Upper lobe of right lung (tissue), 1 donor: ENCODE data around the gene BAG3. TPM values are rescaled to one million over a fixed set of nuclear protein-coding genes. Genes with fewer than 3 reads are reported as not detected.

Experiments
- ATAC-seq: fragments of 200-7000 bp; cut with Tn5 transposase; one replicate; pipeline ENCODE4 v1.9.1; 2020; ENCODE audit warnings: mild to moderate bottlenecking, moderate library complexity
- DNase-seq: peaks from one replicate; pipeline ENCODE4 v3.0.0-alpha.2; 2020
- H3K27ac ChIP-seq: fragments of 200-600 bp; one replicate; pipeline ENCODE4 v1.8.0; 2022
- H3K27me3 ChIP-seq: fragments of 200-600 bp; one replicate; pipeline ENCODE4 v1.8.0; 2022; ENCODE audit warnings: mild to moderate bottlenecking
- H3K36me3 ChIP-seq: fragments of 200-600 bp; one replicate; pipeline ENCODE4 v1.8.0; 2022
- H3K4me1 ChIP-seq: fragments of 200-600 bp; one replicate; pipeline ENCODE4 v1.8.0; 2022
- H3K4me3 ChIP-seq: fragments of 200-600 bp; one replicate; pipeline ENCODE4 v1.8.0; 2022; ENCODE audit warnings: mild to moderate bottlenecking
- H3K9me3 ChIP-seq: fragments of 200-600 bp; one replicate; pipeline ENCODE4 v1.8.0; 2022
- intact Hi-C: fragments of 100-400 bp; cut with DNase I; formaldehyde crosslinking; loops from one replicate; pipeline ENCODE4 v1.11.0; 2022
- total RNA-seq: library from RNA; stranded (reverse); fragmentation: NEBNext Ultra II Directional; extraction: Animal tissue kit (Norgen Biotek cat#: 25700); gene quantifications from one replicate; pipeline ENCODE4 v1.2.1, GENCODE V29; 2021
- TF ChIP-seq, protein P1 (sequence below): fragments of 200-600 bp; IDR thresholded peaks from one replicate; pipeline ENCODE4 v1.8.0; 2022; ENCODE audit warnings: antibody characterized with exemption
- donor health status: DM: no; HTN: yes; CAD: no; lungs with severe emphysema.

BAG3 gene
- total RNA-seq, 1 donor from 2014 or later = 41.5 TPM

- intact Hi-C loops = no loop called here
- H3K4me1 ChIP-seq = peaks cover 27% of the 10 kb centered on the region
- no peak for DNase-seq
- H3K27me3 ChIP-seq = no peaks in the 10 kb centered on the region
- H3K36me3 ChIP-seq = peaks cover 48% of the 10 kb centered on the region
- H3K27ac ChIP-seq = no peak overlapping the region
- TF ChIP-seq, protein P1, sequence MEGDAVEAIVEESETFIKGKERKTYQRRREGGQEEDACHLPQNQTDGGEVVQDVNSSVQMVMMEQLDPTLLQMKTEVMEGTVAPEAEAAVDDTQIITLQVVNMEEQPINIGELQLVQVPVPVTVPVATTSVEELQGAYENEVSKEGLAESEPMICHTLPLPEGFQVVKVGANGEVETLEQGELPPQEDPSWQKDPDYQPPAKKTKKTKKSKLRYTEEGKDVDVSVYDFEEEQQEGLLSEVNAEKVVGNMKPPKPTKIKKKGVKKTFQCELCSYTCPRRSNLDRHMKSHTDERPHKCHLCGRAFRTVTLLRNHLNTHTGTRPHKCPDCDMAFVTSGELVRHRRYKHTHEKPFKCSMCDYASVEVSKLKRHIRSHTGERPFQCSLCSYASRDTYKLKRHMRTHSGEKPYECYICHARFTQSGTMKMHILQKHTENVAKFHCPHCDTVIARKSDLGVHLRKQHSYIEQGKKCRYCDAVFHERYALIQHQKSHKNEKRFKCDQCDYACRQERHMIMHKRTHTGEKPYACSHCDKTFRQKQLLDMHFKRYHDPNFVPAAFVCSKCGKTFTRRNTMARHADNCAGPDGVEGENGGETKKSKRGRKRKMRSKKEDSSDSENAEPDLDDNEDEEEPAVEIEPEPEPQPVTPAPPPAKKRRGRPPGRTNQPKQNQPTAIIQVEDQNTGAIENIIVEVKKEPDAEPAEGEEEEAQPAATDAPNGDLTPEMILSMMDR = no peak
- H3K9me3 ChIP-seq = no peaks in the 10 kb centered on the region
- no peak overlapping the region for H3K4me3 ChIP-seq
- ATAC-seq = no peak
These were observed 26.9 kb downstream of the BAG3 start for GRCh38 chr10:119677904-119678755.

DNA sequence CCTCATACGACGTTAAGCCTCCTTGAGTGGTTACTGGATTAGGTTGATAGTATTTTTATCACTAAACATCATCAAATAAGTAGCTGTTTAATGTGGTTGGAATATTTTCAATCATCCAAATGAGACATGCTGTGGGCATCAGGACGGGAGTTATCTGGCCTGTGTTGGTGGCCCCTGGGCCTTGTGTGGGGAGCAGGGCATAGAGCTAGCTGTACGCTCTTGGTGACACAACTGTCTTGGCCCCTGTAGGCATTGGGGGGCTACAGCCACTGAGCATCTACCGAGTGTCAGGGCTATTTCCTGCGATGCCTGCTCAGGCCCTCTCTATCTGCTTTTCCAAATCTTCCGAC, 28.3 kb downstream of the BAG3 start:
- Histone ChIP-seq H3K27me3 (no peaks in the 10 kb centered on the region), H3K9me3 (no peaks in the 10 kb centered on the region), H3K27ac (no peak overlapping the region), H3K4me3 (no peak overlapping the region), H3K36me3 (peaks cover 34% of the 10 kb centered on the region), H3K4me1 (peaks cover 27% of the 10 kb centered on the region)
- DNase-seq = no peak
- TF ChIP-seq, protein P1 = no peak
- intact Hi-C loops = no loop called here
- ATAC-seq = no peak

DNA sequence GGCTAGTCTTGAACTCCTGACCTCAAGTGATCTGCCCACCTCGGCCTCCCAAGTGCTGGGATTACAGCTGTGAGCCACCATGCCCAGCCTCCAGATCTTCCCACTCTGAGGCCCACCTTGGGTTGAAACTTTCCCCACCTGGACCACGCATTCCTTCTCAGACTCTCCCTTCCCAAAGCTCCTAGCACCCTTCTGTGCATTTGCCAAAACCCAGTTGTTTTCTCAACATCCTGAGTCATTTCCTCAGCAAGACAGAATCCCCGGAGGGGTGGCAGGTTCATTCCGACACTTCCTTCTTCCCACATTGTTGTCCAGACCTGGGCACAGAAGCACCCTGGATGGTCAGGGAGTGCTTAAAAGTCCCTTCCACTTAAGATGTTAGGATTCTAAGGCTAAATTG, 28.9 kb downstream of the BAG3 start:
- Histone ChIP-seq H3K9me3 (no peaks in the 10 kb centered on the region), H3K27me3 (no peaks in the 10 kb centered on the region), H3K4me1 (peaks cover 27% of the 10 kb centered on the region), H3K4me3 (no peak overlapping the region), H3K36me3 (peaks cover 29% of the 10 kb centered on the region), H3K27ac (no peak overlapping the region)
- intact Hi-C loops = no loop called here
- TF ChIP-seq, protein P1 = no peak
- ATAC-seq = peak; percentile 33
- DNase-seq = no peak

DNA sequence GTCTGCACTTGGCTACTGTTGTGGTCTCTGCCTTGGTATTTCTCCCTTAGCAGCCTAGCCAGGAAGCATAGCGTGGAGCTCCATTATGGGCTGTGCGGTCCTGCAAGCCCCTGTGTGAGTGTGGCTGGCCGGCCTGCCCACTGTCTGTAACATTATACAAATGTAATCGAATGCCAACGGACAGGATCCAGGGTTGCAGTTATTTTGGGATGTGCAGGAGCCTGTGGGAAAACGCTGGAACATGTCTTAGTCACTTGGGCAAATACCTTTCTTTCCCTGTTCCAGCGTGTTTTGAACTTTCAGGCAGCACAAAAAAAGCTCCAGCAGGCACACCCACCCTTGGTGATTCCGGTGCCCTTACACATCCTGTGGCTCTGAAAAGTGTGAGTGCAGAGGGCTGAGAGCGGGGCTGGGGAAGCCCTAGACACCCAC, 29.5 kb downstream of the BAG3 start:
- Histone ChIP-seq H3K36me3 (peaks cover 25% of the 10 kb centered on the region), H3K4me3 (no peak overlapping the region), H3K4me1 (peaks cover 27% of the 10 kb centered on the region), H3K9me3 (no peaks in the 10 kb centered on the region), H3K27ac (no peak overlapping the region), H3K27me3 (no peaks in the 10 kb centered on the region)
- peak; percentile 6 for ATAC-seq
- TF ChIP-seq, protein P1 = no peak
- DNase-seq = no peak
- intact Hi-C loops = no loop called here

- H3K4me3 ChIP-seq = peak overlapping the region; percentile 37
- H3K4me1 ChIP-seq = peaks cover 17% of the 10 kb centered on the region
- no peaks in the 10 kb centered on the region for H3K9me3 ChIP-seq
- peak overlapping the region; percentile 25 for H3K27ac ChIP-seq
- TF ChIP-seq, protein P1 = peak; percentile 95
- peak; percentile 92 for ATAC-seq
- intact Hi-C loops = no loop called here
- H3K36me3 ChIP-seq = no peaks in the 10 kb centered on the region
- peak; percentile 90 for DNase-seq
- H3K27me3 ChIP-seq = no peaks in the 10 kb centered on the region
These were observed 35.4 kb downstream of the BAG3 start for GRCh38 chr10:119686465-119687191.
